Thymus (tissue), 11 donors: ENCODE measurements around the gene FOXA3. TPM values are rescaled to one million over a fixed set of nuclear protein-coding genes. Genes with fewer than 3 reads are reported as not detected.
A peak's percentile ranks its signal among the peaks of the same experiment; 100 is the strongest.
"Not testable (repeated sequence)": the region's sequence is repeated elsewhere in the genome, so short reads cannot be mapped to it uniquely, and the experiment has no call there.

Experiments
- DNase-seq, 9 donors: peaks; one replicate each; pipeline ENCODE4 v3.0.0-alpha.2; 2013; ENCODE audit warnings: low spot score in 9 of 9, low read depth in 6 of 9, missing footprints in 1 of 9
- H3K27ac ChIP-seq, 2 donors: one replicate each; pipeline ENCODE4 v1.5.1; 2013; ENCODE audit warnings: control low read depth in 1 of 2, low read depth in 1 of 2, low read length in 1 of 2, mild to moderate bottlenecking in 1 of 2, moderate library complexity in 1 of 2
- H3K27me3 ChIP-seq, 2 donors: one replicate each; pipeline ENCODE4 v1.5.1; 2013; ENCODE audit warnings: low read length in 1 of 2; ENCODE audit not compliant: control insufficient read depth in 2 of 2, insufficient read depth in 1 of 2
- H3K36me3 ChIP-seq, 2 donors: one replicate each; pipeline ENCODE4 v1.5.1; 2013; ENCODE audit warnings: low read length in 1 of 2, mild to moderate bottlenecking in 1 of 2, moderate library complexity in 1 of 2; ENCODE audit not compliant: control insufficient read depth in 2 of 2, insufficient read depth in 2 of 2
- H3K4me1 ChIP-seq, 2 donors: one replicate each; pipeline ENCODE4 v1.5.1; 2013; ENCODE audit warnings: low read length in 2 of 2; ENCODE audit not compliant: control insufficient read depth in 2 of 2, insufficient read depth in 2 of 2
- H3K4me3 ChIP-seq, 2 donors: one replicate each; pipeline ENCODE4 v1.5.1; 2013; ENCODE audit warnings: low read length in 2 of 2, control low read depth in 1 of 2, mild to moderate bottlenecking in 1 of 2
- H3K9me3 ChIP-seq, 2 donors: one replicate each; pipeline ENCODE4 v1.5.1; 2013; ENCODE audit warnings: low read length in 1 of 2, mild to moderate bottlenecking in 1 of 2; ENCODE audit not compliant: control insufficient read depth in 2 of 2, insufficient read depth in 1 of 2
- WGBS: extraction: QIAGEN DNeasy Blood & Tissue Kit; methylation state at CpG from one replicate; pipeline ENCODE4 v1.1.7; 2013; 5-methylcytosine and 5-hydroxymethylcytosine counted together
- polyA plus RNA-seq: library from polyadenylated mRNA; stranded (reverse); fragments of 200-250 nt; gene quantifications from one replicate; pipeline ENCODE4 v1.2.3, GENCODE V29; 2013
- total RNA-seq: library from RNA; stranded (reverse); fragments of 120-200 nt; gene quantifications from one replicate; pipeline ENCODE4 v1.2.4, GENCODE V29; 2013
- donor health status: healthy.

Gene FOXA3
- total and polyA plus RNA-seq, 2 donors = 0.05 to 0.23 TPM

GRCh38 chr19:45895519-45895972 is 31.4 kb downstream of the FOXA3 start:
- Histone ChIP-seq H3K9me3 (no peaks in the 10 kb centered on the region), H3K36me3 (peaks cover 26 to 30% of the 10 kb centered on the region in 2 donors), H3K27me3 (no peaks in the 10 kb centered on the region), H3K4me1 (peaks cover 0 to 2% of the 10 kb centered on the region in 2 donors), H3K27ac (no peak overlapping the region), H3K4me3 (no peak overlapping the region)
- no peak for DNase-seq
- 96% methylated on average over 9 of the region's 9 CpGs for WGBS

- H3K27ac ChIP-seq, H3K27me3 ChIP-seq, H3K9me3 ChIP-seq, H3K4me3 ChIP-seq, H3K4me1 ChIP-seq, DNase-seq: not testable (repeated sequence)
- 99% methylated on average over 12 of the region's 12 CpGs for WGBS
- peaks cover 26% of the 10 kb centered on the region in 2 donors for H3K36me3 ChIP-seq
Observed at GRCh38 chr19:45895983-45896599, 32.0 kb downstream of the FOXA3 start.

DNA sequence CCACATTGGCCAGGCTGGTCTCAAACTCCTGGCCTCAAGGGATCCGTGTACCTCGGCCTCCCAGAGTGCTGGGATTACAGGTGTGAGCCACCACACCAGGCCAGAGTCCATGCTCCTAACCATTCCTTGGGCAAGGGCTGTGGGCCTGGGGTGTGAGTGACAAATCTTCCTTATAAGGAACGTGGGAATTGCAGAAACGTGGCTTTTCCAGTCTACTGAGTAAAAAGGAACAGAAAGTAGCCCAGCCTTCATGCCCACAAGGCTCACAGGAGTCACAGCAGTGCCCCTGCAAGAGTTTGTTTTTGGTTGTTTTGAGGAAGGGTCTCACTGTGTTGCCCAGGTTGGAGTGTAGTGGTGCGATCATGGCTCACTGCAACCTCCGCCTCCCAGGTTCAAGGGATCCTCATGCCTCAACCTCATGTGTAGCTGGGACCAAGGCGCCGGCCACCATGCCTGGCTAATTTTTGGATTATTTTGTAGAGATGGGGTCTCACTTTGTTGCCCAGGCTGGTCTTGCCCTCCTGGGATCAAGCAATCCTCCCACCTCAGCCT is 33.2 kb downstream of the FOXA3 start:
- no peak overlapping the region for H3K4me3 ChIP-seq
- H3K4me1 ChIP-seq = peaks cover 2 to 12% of the 10 kb centered on the region in 2 donors
- H3K27me3 ChIP-seq = peaks cover 0 to 4% of the 10 kb centered on the region in 2 donors
- 98% methylated on average over 8 of the region's 8 CpGs for WGBS
- DNase-seq = no peak
- H3K36me3 ChIP-seq = peaks cover 24 to 25% of the 10 kb centered on the region in 2 donors
- H3K27ac ChIP-seq = no peak overlapping the region
- no peaks in the 10 kb centered on the region for H3K9me3 ChIP-seq

DNA sequence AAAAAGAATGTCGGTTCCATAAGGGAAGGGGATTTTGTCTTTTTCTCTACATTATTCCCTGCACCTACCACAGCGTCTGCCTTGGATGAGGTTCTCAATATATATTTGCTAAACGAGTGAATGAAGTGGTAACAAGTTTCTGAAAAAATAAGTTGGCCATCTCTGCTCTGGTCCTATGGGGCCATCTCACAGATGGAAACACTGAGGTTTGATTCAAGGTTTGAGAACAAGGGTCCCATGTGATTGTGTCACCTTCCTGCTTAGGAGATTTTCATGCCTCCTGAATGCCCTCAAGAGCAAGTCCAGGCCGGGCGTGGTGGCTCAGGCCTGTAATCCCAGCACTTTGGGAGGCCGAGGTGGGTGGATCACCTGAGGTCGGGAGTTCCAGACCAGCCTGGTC is 35.1 kb downstream of the FOXA3 start:
- H3K27me3 ChIP-seq = peaks cover 0 to 4% of the 10 kb centered on the region in 2 donors
- H3K9me3 ChIP-seq = no peaks in the 10 kb centered on the region
- H3K4me3 ChIP-seq = no peak overlapping the region
- peaks cover 21 to 22% of the 10 kb centered on the region in 2 donors for H3K36me3 ChIP-seq
- 96% methylated on average over 7 of the region's 7 CpGs for WGBS
- no peak overlapping the region for H3K27ac ChIP-seq
- H3K4me1 ChIP-seq = peaks cover 7 to 18% of the 10 kb centered on the region in 2 donors
- no peak for DNase-seq

GRCh38 chr19:45899919-45900589 is 35.9 kb downstream of the FOXA3 start:
- Histone ChIP-seq H3K4me3 (no peak overlapping the region), H3K4me1 (peaks cover 7 to 18% of the 10 kb centered on the region in 2 donors), H3K27ac (no peak overlapping the region), H3K27me3 (peaks cover 0 to 5% of the 10 kb centered on the region in 2 donors), H3K36me3 (peaks cover 18 to 22% of the 10 kb centered on the region in 2 donors), H3K9me3 (no peaks in the 10 kb centered on the region)
- over 99% methylated on average over 4 of the region's 4 CpGs for WGBS
- no peak for DNase-seq

GRCh38 chr19:45900738-45901431 is 36.8 kb downstream of the FOXA3 start:
- H3K4me3 ChIP-seq = peak overlapping the region; percentile 37 to 79
- peaks cover 0 to 11% of the 10 kb centered on the region in 2 donors for H3K27me3 ChIP-seq
- DNase-seq = no peak
- no peak overlapping the region for H3K27ac ChIP-seq
- H3K4me1 ChIP-seq = peaks cover 7 to 18% of the 10 kb centered on the region in 2 donors
- H3K36me3 ChIP-seq = peaks cover 10 to 17% of the 10 kb centered on the region in 2 donors
- 90% methylated on average over 22 of the region's 22 CpGs for WGBS
- no peaks in the 10 kb centered on the region for H3K9me3 ChIP-seq

DNA sequence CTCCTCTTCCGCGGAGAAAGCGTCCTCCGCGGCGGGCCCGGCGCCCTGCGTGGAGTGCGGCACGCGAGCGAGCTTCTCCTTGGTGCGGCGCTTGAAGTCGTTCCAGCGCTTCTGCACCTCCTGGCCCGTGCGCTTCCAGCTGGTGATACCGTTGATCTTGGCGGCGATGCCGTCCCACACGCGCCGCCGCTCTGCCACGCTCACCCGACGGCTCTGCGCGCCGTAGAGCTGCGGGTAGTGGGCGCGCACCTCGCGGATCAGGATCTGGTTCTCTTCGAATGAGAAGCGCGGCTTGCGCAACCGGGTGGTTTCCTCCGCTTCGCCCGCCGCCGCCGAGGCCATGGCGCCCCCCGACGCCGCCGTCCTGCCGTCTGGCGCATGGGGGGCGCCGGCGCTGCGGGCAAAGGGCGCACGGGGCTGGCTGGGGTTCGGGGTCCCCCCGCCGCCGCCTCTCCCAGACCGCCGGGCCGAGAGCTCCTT is 37.3 kb downstream of the FOXA3 start:
- DNase-seq = peak in 1 of 9 donors; percentile 63
- Histone ChIP-seq H3K27me3 (peaks cover 0 to 11% of the 10 kb centered on the region in 2 donors), H3K4me1 (peaks cover 7 to 18% of the 10 kb centered on the region in 2 donors), H3K4me3 (peak overlapping the region; percentile 79 to 85), H3K27ac (peak overlapping the region in 1 of 2 donors; percentile 37), H3K36me3 (peaks cover 10 to 17% of the 10 kb centered on the region in 2 donors), H3K9me3 (no peaks in the 10 kb centered on the region)
- WGBS = 20% methylated on average over 69 of the region's 69 CpGs

GRCh38 chr19:45901912-45902650 is 38.0 kb downstream of the FOXA3 start, which contains the start of gene MYPOP:
Gene MYPOP (minus strand): TSS chr19:45902613. CDS start chr19:45901773, 840 bp downstream.
- Histone ChIP-seq H3K27ac (peak within 1 kb of the TSS; percentile 91 to 95), H3K27me3 (peaks cover 0 to 11% of the 10 kb centered on the region in 2 donors), H3K4me1 (peaks cover 7 to 18% of the 10 kb centered on the region in 2 donors), H3K4me3 (peak within 1 kb of the TSS; percentile 79 to 85), H3K36me3 (peaks cover 10 to 17% of the 10 kb centered on the region in 2 donors), H3K9me3 (no peaks in the 10 kb centered on the region)
- under 1% methylated on average over 47 of the region's 47 CpGs for WGBS
- DNase-seq = no peak
